Activated T-cell treated with anti-CD3 and anti-CD28 coated beads for 1 hour (primary cell): ENCODE data around the gene FOXD2.
"Not testable (repeated sequence)": the region's sequence is repeated elsewhere in the genome, so short reads cannot be mapped to it uniquely, and the experiment has no call there.

Experiments
- DNase-seq: peaks from one replicate; pipeline ENCODE4 v3.0.0-alpha.2; 2020; ENCODE audit warnings: low read depth

FOXD2 gene

DNA sequence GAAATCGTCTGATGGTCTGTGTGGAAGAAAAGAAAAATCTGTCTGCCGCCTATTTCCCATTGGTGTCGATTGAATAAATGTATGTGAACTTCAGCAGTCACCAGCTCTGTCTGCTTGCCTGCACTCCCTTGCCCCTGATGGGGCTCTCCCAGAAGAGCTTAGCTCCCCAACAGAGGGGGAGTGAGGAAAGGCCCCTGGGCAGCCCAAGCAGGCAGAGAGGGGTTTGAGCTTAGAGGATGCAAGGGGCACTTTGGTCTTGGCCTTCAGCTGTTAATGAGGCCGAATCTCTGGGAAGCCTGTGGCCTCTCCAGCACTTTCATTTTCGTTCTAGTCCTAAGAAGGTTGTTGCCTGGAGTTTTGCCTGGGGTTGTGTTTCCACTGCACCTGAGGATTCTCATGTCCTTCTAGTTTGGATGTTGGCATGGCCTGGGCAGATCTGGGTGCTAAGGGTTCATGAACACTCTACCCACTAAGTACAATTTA, 2.8 kb downstream of the FOXD2 start:
- DNase-seq, result no peak

GRCh38 chr1:47441450-47442106, 3.7 kb downstream of the FOXD2 start:
- no peak for DNase-seq

DNA sequence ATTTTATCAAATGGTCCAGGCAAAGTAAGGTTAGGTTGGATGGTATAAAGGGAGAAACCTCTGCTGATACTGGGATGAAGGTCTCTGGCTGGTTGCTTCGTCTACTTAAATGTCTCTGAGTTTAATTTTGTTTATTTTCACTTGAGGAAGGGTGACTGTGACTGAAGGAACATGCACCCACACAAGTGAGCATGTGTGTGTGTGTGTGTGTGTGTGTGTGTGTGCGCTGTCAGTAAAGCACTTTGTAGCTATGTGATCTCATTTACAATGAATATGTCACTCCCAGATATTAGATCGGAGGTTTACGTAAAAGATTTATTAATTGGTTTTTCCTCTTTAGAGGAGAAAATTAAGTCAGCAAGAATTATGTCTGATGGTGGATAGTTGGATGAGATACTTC, 4.4 kb downstream of the FOXD2 start:
- no peak for DNase-seq

DNA sequence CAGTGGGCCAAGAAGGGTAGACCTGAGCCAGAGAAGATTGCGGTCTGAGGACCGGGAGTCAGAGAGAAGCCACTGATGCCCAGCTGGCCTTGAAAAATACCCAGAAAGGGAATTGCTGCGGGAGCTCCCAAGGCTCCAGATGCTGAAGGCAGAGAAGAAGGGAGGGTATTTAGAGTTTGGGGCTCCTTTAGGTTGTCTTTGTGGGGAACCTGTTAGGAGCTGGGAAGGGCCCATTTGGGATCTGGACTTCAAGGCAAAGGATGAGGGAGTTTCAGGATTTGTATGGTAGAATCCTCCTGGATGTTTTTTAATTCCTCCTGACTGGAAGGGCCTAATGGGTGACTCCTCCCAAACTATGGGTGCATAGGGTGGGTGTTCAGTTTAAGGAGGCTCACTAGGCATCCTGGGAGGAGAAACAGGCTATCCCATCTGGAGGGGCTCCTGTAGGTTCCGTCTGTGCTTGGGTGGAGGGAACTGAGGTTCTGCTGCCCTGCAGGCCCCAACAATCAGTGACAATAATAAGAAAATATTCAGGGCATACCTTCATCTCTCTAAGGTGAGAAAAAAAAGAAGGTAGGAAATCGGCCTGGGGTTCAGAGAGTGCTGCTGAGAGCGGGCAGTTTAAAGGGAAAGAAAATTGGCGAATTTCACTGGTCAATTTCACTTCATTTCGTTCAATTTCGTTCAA, 5.1 kb downstream of the FOXD2 start:
- no peak for DNase-seq

GRCh38 chr1:47443530-47444296, 5.9 kb downstream of the FOXD2 start:
- no peak for DNase-seq

- no peak for DNase-seq
Measured at GRCh38 chr1:47444297-47444561, 6.4 kb downstream of the FOXD2 start.

DNA sequence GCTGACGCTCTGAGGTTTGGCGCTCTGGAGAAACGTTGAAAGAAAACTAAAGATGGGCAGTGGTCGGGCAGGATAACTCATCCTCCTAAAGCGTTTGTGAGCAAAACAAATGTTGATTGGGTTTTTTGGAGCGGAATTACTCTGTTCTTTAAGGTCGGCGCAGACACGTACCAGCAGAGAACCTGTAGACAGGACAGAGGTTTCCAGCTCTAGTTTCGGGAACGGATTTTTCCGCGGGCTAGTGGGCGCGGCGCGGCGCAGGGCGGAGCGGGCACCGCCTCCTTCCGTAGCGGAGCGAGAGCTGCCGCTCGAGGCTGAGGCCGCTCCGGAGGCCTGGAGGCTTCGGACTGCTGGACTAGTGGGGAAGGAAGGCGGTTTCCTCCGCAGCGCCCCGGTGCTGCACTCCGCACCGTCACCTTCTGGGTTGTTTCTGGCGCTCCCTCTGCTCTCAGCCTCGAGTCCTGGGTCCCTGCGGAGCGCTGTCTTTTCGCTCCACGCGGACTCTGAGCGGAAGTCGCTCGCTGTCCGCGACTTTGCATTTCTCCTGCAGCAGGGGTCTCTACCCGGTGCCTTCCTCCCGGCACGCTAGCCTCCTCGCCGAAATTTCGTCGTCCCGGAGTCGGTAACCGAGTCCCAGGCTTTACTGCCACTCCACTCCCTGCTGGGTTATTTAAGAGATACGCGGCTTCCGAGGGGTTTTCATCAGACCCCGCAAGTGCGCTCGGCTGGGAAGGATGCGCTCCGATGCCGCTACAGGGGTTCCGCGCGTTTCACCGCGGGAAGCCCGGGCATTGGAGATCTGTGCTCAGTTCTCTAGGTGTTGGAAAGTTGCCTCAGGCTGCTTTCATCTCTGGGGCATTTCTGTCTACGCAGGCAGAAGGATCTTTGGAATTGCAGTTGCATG, 7.0 kb downstream of the FOXD2 start:
- DNase-seq, result no peak

- no peak for DNase-seq
Measured at GRCh38 chr1:47445823-47446550, 8.1 kb downstream of the FOXD2 start.

GRCh38 chr1:47448462-47449222, 10.8 kb downstream of the FOXD2 start:
- no peak for DNase-seq

DNA sequence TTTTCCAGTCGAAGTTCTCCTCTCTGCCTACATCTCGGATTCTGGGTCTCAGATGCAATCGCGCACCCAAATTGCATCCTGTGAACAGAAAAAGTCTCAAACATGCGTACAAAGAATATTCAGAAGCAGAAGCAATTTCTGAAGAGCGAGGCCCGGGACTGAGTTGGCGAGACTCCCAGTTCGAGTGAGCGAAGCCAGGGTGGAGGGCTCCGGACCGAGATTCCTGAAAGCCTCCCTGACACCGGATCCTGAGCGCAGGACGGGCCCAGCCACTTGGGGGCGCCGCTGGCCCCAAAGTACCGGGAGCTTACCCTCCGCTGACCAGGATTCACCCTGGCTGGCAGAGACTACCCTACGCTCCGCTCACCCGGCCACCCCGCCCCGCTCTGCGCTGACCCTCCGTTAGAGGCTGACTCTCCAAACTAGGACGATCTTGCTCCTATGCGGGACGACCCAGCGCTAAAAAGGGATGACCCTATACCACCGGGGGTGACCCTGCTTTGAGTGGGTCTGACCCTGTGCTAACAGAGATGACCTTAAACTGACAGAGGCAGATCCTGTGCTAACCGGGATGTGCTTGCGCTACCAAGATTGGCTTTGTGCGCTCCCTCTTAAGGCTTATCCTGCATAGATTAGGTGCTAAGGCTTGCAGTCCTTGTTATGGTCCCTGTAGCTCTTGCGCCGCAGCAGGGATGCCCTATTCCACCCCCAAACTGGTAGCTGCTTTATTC, 12.1 kb downstream of the FOXD2 start:
- DNase-seq, result no peak

DNA sequence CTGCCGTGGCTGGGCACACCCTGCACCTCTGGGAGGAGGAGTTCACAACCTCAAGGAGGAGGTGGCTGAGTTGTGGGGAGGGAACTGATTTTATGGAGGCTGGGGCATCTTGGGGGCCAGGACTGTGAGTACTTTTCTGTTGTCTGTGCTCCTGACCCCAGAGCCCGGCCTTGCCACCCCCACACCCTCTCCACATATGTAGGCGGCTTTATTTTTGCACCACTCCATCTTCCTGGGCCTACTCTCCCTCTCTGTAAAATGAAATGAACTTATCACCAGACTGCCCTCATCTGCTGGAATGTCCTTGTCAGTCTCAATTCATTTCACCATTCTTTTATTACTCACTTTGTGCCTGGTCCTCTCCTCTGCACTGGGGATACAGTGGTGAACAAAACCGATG, 12.8 kb downstream of the FOXD2 start:
- no peak for DNase-seq

- no peak for DNase-seq
Measured at GRCh38 chr1:47452426-47452825, 14.6 kb downstream of the FOXD2 start.

DNA sequence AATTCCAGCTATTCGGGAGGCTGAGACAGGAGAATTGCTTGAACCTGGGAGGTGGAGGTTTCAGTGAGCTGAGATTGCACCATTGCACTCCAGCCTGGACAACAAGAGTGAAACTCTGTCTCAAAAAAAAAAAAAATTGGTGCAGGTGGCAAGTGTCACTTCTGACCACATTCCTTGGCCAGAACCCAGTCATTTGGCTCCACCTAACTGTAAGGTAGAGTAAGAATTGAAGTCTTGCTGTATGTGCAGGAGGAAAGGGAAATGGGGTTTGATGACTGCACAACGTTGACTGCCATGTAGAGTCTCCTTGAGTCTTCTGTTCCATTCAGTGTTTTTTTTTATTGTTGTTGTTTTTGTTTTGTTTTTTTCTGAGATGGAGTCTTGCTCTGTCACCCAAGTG, 16.1 kb downstream of the FOXD2 start:
- not testable (repeated sequence) for DNase-seq

DNA sequence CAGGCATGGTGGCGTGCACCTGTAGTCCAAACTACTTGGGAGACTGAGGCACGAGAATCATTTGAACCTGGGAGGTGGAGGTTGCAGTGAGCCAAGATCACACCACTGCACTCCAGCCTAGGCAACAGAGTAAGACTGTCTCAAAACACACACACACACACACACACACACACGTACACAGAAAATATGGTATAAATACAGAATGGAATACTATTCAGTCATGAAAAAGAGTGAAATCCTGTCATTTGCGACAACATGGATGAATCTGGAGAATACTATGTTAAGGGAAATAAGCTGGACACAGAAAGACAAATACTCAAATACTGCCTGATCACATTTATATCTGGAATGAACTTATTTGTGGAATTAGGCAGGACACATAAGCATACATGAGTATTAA, 18.4 kb downstream of the FOXD2 start:
- no peak for DNase-seq

DNA sequence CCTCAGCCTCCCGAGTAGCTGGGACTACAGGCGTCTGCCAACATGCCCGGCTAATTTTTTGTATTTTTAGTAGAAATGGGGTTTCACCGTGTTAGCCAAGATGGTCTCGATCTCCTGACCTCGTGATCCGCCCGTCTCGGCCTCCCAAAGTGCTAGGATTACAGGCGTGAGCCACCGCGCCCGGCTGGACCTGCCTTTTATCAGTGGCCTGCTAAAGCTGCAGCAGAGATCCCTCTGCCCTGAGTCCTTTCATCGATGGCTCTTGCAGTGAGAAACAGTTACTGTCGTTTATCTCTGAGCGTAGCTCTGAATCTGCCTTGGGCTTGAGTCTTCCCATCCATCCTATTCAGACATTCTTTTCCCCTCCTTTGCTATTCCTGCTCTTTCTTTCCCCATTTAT, 19.7 kb downstream of the FOXD2 start:
- not testable (repeated sequence) for DNase-seq

DNA sequence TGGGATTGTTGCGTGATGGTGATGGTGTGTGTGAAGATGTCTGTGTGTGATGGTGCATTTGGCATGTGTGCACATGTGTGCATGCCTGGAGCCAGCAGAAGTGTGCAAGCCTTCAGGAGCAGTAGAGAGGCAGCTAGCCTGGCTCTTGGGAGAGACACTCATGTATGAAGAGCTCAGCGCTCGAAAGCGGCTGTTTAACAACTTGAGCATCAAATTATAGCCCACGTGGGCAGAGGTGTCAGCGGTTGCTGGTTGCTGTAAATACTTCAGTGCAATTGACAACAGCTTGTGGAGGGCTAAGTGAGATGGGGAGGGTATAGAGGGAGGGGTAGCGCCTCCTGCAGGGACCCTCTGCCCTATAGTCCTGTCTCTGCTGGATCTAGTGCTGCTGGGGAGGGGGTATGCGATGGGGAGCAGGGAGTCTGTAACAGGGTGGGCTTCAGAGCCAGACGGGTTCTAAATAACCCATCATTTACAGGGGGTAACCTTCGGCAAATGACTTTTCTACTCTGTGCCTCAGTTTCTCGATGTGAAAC, 21.5 kb downstream of the FOXD2 start:
- no peak for DNase-seq

DNA sequence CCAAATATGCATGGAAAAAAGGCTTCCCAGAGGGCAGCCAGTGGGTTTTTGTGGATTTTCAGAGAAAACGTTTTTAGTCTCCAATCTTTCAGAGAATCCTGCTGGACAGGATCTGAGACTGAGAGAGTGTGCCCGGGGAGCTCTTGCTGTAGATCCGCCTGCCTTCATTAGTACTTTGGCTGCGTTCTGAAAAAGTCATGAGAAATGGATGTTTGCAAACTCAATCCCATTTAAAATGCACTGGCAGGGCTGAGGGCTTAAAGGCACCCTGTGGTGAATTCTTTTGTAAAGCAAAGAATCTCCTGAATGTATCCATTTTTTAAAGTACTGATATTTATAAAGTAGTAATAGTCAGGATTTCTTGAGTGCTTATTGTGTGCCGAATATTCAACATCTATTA, 22.2 kb downstream of the FOXD2 start:
- DNase-seq, result no peak

- no peak for DNase-seq
Measured at GRCh38 chr1:47460456-47460855, 22.6 kb downstream of the FOXD2 start.

DNA sequence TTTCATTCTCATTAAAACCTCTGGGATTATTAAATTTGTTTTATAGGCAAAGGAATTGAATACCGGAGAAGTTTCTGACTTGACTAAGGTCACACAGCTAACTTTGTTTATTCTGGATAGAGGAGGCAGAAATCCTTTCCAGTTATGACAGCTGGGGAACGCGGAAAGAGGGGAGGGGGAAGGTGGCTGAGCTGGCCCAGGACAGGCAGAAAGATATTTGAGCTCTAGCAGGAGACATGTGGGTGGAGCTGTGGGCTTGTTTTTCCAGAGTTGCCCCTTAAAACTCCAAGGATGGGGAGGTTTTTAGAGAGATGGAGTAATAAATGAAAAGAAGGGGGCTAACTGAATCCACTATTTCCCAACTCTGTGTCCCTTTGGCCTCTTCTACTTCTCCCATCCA, 27.8 kb downstream of the FOXD2 start:
- DNase-seq, result no peak
